ENCODE results near the gene LHFPL3. TPM values are rescaled to one million over a fixed set of nuclear protein-coding genes. Genes with fewer than 3 reads are reported as not detected.

Gene LHFPL3
- not detected in 5 replicates for total RNA-seq (2022; extraction: Qiagen RNA extraction; ENCODE audit: low read depth)

GRCh38 chr7:104328296-104328969, at the start of gene LHFPL3:
LHFPL3 (plus strand) TSS chr7:104328603.

Other genes with a start within 250 kb of the LHFPL3 start
- 23.9 to 31.6 TPM (median 28.8 TPM) in 5 replicates for gene ORC5, start 120.6 kb upstream of the LHFPL3 start, total RNA-seq (2022; extraction: Qiagen RNA extraction; ENCODE audit: low read depth)

Measured in A549 treated with CpdA at 1 μM for 4 hours (cell line).